ENCODE data around the gene PSMG4.

The PSMG4 gene

DNA sequence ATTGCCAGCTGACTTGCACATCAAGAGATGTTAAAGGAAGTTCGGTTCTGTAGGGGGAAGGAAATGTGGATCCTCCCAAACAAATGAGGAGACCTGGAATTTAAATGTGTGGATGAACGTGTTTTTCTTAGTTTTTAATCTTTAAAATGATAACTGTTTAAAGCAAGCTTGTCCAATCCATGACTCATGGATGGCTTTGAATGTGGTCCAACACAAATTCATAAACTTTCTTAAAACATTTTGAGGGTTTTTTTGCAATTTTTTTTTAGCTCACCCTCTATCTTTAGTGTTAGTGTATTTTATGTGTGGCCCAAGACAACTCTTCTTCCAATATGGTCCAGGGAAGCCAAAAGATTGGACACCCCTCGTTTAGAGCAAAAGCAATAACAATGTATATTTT lies 43.8 kb upstream of the PSMG4 start:
- TF ChIP-seq, protein P1, sequence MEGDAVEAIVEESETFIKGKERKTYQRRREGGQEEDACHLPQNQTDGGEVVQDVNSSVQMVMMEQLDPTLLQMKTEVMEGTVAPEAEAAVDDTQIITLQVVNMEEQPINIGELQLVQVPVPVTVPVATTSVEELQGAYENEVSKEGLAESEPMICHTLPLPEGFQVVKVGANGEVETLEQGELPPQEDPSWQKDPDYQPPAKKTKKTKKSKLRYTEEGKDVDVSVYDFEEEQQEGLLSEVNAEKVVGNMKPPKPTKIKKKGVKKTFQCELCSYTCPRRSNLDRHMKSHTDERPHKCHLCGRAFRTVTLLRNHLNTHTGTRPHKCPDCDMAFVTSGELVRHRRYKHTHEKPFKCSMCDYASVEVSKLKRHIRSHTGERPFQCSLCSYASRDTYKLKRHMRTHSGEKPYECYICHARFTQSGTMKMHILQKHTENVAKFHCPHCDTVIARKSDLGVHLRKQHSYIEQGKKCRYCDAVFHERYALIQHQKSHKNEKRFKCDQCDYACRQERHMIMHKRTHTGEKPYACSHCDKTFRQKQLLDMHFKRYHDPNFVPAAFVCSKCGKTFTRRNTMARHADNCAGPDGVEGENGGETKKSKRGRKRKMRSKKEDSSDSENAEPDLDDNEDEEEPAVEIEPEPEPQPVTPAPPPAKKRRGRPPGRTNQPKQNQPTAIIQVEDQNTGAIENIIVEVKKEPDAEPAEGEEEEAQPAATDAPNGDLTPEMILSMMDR (IDR thresholded peaks at IDR 0.05; ENCODE audit: low read depth, low read length, missing control alignments), result no peak
- DNase-seq (ENCODE audit: low read depth), result no peak
- no peak overlapping the region for H3K4me3 ChIP-seq (ENCODE audit: low read depth, low read length)

DNA sequence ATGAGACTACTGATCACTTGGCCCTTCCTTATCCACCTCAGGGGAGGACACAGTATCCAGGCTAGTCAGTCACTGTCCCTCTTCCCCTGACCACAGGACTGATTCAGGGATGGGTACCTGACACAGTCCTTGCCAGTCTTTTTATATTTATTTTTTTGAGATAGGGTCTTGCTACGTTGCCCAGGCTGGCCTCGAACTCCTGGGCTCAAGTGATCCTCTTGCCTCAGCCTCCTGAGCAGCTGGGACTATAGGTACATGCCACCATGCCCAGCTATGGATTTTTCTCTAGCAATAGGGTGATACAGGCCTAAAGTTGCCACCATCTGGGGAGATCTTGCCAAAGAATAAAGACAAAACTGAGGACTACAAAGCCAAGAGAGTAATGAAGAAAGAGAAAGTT lies 41.5 kb upstream of the PSMG4 start:
- no peak for DNase-seq (ENCODE audit: low read depth)
- no peak overlapping the region for H3K4me3 ChIP-seq (ENCODE audit: low read depth, low read length)
- TF ChIP-seq, protein P1 (IDR thresholded peaks at IDR 0.05; ENCODE audit: low read depth, low read length, missing control alignments), result no peak

DNA sequence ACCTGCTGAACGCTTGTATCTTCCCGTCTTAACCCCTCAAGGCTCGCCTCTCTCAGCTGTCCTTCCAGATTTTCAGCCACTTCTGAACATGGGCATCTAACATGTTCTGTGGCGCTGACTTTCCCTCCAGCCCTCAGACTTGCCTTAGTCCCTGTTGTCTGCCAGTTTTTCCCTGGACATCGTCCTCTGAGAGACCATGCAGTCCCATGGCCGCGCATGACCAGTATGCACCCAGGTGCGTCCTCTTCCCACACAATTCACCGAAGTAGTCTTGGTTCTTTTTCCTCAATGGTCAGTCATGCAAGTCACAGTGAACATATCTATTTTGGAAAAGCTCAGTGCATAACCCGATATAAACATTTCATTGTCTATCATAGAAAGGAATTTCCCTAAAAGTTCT lies 40.5 kb upstream of the PSMG4 start:
- no peak for DNase-seq (ENCODE audit: low read depth)
- H3K4me3 ChIP-seq (ENCODE audit: low read depth, low read length), result no peak overlapping the region
- TF ChIP-seq, protein P1 (IDR thresholded peaks at IDR 0.05; ENCODE audit: low read depth, low read length, missing control alignments), result no peak

DNA sequence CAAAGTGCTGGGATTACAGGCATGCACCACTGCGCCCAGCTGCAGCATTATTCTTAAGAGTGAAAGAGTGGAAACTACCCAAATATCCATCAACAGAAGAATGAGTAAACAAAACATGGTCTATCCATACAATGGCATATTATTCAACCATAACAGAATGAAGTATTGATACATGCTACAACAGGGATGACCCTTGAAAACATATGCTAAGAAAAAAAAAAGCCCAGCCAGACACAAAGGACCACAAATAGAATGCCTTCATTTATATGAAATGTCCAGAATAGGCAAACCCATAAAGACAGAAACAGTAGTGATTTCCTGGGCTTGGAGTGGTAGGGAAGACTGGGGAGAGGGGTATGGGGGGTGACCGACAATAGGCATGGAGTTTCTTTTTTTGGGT lies 38.4 kb upstream of the PSMG4 start:
- no peak overlapping the region for H3K4me3 ChIP-seq (ENCODE audit: low read depth, low read length)
- no peak for DNase-seq (ENCODE audit: low read depth)
- TF ChIP-seq, protein P1 (IDR thresholded peaks at IDR 0.05; ENCODE audit: low read depth, low read length, missing control alignments), result no peak

DNA sequence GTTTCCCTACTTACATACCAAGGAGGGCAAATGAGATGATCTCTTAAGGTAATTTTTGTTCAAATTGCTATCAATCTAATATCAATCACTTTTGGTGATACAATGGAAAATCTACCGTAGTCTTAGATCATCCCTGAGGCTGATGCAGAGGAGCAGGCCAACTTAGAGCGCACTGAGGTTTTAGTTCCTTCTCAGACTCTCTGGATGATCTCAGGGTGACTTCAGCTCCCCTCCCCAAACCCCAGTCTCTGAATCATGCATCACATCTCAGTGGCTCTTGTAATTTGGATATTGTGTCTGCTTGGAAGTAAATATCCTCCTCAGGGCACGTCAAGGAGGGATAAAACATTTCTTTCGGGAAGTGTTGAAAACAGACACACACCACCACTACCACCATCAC lies 37.2 kb upstream of the PSMG4 start:
- TF ChIP-seq, protein P1 (IDR thresholded peaks at IDR 0.05; ENCODE audit: low read depth, low read length, missing control alignments), result no peak
- no peak overlapping the region for H3K4me3 ChIP-seq (ENCODE audit: low read depth, low read length)
- no peak for DNase-seq (ENCODE audit: low read depth)

DNA sequence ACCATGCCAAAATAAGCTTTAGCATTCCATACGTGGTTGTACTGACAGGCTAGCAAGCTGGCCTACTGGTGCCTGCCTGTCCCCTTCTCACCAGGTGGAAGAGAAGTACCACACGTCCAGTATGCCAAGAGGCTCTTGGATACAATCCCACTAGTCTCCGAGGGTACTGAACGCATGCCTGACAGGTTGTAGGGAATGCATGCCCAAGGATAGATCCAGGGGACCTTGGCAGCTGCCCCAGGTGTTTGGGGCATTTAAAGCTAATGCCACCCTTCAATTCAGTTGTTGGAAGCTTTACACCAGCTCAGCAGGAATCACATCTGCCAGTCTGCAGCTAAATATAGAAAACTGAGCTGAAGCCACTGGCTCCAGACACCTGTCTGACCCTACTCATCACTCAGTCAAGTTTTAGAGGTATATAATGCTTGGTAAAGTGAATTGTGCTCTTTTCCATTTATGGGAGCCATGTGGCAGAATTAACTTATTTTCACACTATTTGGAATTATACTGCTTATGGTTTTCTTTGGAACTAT lies 36.2 kb upstream of the PSMG4 start:
- TF ChIP-seq, protein P1 (IDR thresholded peaks at IDR 0.05; ENCODE audit: low read depth, low read length, missing control alignments), result no peak
- DNase-seq (ENCODE audit: low read depth), result no peak
- no peak overlapping the region for H3K4me3 ChIP-seq (ENCODE audit: low read depth, low read length)

DNA sequence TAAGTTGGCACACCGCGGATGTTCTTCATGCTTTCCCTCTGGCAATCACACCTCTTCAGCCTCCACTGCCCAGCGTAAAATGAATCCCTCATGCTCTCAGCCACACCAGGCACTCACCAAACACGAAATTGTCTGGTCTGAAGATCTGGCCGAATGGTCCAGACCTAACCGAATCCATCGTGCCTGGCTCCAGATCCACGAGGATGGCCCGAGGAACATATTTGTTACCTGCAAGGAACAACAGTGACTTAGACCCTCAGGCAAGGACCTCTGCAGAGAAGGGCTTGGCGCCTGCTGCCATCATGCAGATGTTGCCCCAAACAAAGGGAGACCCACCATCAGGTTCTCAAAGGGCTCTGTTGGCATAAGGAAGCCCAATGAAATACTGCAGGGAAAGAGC lies 32.7 kb upstream of the PSMG4 start:
- H3K4me3 ChIP-seq (ENCODE audit: low read depth, low read length), result peak overlapping the region; percentile 59
- TF ChIP-seq, protein P1 (IDR thresholded peaks at IDR 0.05; ENCODE audit: low read depth, low read length, missing control alignments), result no peak
- no peak for DNase-seq (ENCODE audit: low read depth)

Data from GM12864 (cell line).